Muscle layer of duodenum (tissue), 2 donors: ENCODE data around the gene GALNS.
A peak's percentile ranks its signal among the peaks of the same experiment; 100 is the strongest.
"Not testable (repeated sequence)": the region's sequence is repeated elsewhere in the genome, so short reads cannot be mapped to it uniquely, and the experiment has no call there.

Experiments
- H3K27ac ChIP-seq: one replicate; pipeline ENCODE4 v1.7.0; 2013; ENCODE audit warnings: mild to moderate bottlenecking, low read length
- H3K27me3 ChIP-seq: one replicate; pipeline ENCODE4 v1.7.0; 2013; ENCODE audit warnings: low read depth, mild to moderate bottlenecking, control low read depth, low read length
- H3K36me3 ChIP-seq, 2 donors: one replicate each; pipeline ENCODE4 v1.7.0; 2013; ENCODE audit warnings: low read length in 2 of 2, control low read depth in 1 of 2, mild to moderate bottlenecking in 1 of 2; ENCODE audit not compliant: insufficient read depth in 2 of 2, control insufficient read depth in 1 of 2
- H3K4me1 ChIP-seq, 2 donors: one replicate each; pipeline ENCODE4 v1.7.0; 2013; ENCODE audit warnings: low read length in 2 of 2, mild to moderate bottlenecking in 2 of 2, control low read depth in 1 of 2, moderate library complexity in 1 of 2; ENCODE audit not compliant: insufficient read depth in 2 of 2, control insufficient read depth in 1 of 2
- H3K4me3 ChIP-seq, 2 donors: one replicate each; pipeline ENCODE4 v1.7.0; 2013; ENCODE audit warnings: low read length in 2 of 2, low read depth in 1 of 2, mild to moderate bottlenecking in 1 of 2
- H3K9me3 ChIP-seq, 2 donors: one replicate each; pipeline ENCODE4 v1.7.0; 2013; ENCODE audit warnings: low read length in 2 of 2, control low read depth in 1 of 2, mild to moderate bottlenecking in 1 of 2; ENCODE audit not compliant: control insufficient read depth in 1 of 2
- donor health status: healthy.

The GALNS gene

DNA sequence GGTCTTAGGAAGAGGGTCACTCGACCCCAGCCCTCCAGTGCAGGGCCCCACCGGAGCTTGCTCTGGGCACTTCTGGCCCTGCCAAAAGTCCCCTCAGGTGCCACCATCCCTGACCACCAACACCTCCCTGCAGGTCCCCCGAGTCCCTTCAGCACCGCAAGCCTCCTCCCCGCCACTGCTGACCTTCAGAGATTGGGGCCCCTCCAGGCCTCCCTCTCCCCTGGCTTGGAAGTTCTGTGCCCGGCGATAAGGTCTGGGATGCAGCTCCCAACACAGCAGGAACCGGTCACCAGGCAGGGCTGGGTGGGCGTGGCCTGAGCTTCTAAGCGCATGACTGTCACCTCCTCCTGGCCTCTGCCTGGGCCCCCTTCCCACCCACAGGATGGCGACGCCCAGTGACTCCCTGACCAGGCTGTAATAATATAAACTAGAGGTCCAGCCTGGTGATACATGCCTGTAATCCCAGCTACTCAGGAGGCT is 82.9 kb downstream of the GALNS start:
- peaks cover 10 to 89% of the 10 kb centered on the region in 2 donors for H3K4me1 ChIP-seq
- H3K9me3 ChIP-seq, result no peaks in the 10 kb centered on the region
- no peak overlapping the region for H3K27ac ChIP-seq
- no peaks in the 10 kb centered on the region for H3K27me3 ChIP-seq
- no peaks in the 10 kb centered on the region for H3K36me3 ChIP-seq
- H3K4me3 ChIP-seq, result no peak overlapping the region

DNA sequence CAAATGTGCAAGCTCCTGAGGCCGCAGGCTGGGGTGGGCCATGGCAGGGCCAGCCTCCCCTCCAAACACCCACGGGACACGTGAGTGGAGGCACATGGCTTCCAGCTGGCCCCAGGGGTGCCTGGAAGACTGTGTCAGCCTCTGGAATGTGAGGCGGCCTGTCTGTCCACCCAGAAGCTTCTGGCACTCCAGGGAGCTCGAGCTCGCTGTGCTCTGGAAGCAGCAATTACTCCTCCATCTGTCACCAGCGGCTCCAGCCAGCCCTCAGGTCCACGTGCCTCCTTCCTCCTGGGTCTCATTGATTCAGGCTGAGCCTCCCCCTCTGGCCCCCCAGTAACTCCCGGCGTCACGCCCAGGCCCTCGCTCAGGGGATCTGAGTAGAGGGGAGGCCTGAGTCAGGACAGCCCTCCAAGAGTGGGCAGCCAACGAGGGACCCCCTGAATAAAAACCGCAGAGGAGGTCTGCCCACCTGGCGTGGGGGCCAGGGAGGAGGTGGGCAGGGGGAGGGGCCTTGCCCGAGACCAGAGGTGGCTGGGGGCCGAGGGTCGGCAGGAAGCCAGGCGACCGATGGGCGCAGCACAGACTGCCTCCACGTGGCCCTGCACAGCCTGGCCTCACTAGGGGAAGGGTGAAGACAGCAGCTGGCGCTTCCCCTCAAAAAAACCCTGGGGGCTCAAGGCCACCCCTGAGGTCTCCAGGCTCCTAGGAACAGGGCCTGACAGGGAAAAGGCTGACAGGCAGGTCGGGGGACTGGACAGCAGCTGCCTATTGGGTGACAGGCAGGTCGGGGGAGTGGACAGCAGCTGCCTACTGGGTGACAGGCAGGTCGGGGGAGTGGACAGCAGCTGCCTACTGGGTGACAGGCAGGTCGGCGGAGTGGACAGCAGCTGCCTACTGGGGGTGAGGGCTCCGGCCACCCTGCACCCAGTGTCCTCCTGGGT is 83.6 kb downstream of the GALNS start:
- Histone ChIP-seq H3K27me3 (no peaks in the 10 kb centered on the region), H3K27ac (no peak overlapping the region), H3K4me3 (no peak overlapping the region), H3K36me3 (no peaks in the 10 kb centered on the region), H3K9me3 (no peaks in the 10 kb centered on the region), H3K4me1 (peaks cover 10 to 89% of the 10 kb centered on the region in 2 donors)

DNA sequence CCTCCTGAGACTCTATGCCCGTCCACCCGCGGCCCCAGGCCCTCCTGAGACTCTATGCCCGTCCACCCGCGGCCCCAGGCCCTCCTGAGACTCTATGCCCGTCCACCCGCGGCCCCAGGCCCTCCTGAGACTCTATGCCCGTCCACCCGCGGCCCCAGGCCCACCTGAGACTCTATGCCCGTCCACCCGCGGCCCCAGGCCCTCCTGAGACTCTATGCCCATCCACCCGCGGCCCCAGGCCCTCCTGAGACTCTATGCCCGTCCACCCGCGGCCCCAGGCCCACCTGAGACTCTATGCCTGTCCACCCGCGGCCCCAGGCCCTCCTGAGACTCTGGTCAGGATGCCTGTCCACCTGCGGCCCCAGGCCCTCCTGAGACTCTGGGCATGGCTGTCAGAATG is 85.0 kb downstream of the GALNS start:
- not testable (repeated sequence) for H3K9me3 ChIP-seq, H3K27me3 ChIP-seq, H3K36me3 ChIP-seq, H3K4me3 ChIP-seq
- Histone ChIP-seq H3K27ac (peak overlapping the region; percentile 2), H3K4me1 (peaks cover 10 to 91% of the 10 kb centered on the region in 2 donors)

DNA sequence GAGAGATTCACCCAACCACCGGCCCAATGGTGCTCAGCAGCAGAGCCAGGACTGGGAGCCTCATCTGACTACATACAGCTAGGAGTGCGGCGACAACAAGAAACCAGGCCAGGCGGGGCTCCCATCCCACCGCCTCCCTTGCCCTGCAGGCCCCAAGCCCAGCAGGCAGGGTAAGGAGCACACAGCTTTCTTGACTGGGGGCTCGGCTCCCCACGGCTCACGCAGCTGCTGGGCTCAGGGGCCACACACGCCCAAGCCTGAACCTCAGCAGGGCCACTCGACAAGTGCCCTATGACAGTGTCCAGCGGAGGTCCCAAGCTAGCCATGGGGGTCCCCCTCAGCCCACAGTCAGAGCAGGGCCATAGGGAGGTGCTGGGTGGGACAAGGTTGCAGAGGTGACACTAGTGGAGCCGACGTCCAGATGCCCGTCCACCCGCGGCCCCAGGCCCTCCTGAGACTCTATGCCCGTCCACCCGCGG is 85.4 kb downstream of the GALNS start:
- Histone ChIP-seq H3K4me1 (peaks cover 10 to 92% of the 10 kb centered on the region in 2 donors), H3K9me3 (no peaks in the 10 kb centered on the region), H3K4me3 (peak overlapping the region in 1 of 2 donors; percentile 48), H3K36me3 (no peaks in the 10 kb centered on the region), H3K27ac (peak overlapping the region; percentile 39), H3K27me3 (no peaks in the 10 kb centered on the region)

DNA sequence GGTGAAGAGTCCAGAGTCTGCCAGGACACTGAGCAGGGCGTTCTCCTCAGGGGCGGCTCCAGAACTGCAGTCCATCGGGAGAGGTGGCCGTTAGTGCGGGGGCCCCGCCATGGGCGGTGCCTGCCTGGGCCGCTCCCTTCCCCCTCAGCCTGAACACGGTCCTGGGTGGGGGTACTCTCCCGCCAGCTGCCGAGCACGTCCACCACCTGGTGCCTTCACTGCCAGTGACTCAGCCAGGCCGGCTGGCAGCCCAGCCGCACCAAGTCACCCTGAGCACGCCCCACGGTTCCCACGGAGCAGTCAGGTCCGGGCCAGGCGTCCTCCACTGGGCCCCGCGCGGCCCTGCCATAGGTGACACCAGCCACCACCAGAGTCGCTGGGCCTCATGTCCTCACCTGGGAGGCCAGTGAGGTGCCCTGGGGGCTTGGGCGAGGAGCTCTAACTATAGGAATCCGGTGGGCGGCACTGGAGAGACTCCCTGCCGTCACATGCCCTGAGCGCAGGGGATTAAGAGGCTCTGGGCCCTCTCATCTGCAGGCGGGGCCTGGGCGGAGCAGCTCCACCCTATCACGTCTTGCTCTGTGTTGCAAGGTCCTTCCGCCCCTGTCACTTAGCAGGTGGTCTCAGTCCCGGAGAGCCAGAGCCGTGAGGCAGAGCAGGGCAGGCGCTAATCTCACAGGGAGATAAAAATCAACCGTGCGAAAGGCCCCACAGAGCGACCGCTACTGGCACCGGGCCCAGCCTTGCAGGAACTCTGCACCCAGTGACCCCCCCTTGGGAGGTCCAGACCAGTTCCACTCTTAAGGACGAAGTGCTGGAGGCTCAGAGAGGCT is 86.1 kb downstream of the GALNS start:
- H3K4me3 ChIP-seq, result peak overlapping the region in 1 of 2 donors; percentile 48
- H3K4me1 ChIP-seq, result peaks cover 10 to 89% of the 10 kb centered on the region in 2 donors
- no peaks in the 10 kb centered on the region for H3K9me3 ChIP-seq
- H3K27ac ChIP-seq, result peak overlapping the region; percentile 39
- no peaks in the 10 kb centered on the region for H3K36me3 ChIP-seq
- H3K27me3 ChIP-seq, result no peaks in the 10 kb centered on the region

DNA sequence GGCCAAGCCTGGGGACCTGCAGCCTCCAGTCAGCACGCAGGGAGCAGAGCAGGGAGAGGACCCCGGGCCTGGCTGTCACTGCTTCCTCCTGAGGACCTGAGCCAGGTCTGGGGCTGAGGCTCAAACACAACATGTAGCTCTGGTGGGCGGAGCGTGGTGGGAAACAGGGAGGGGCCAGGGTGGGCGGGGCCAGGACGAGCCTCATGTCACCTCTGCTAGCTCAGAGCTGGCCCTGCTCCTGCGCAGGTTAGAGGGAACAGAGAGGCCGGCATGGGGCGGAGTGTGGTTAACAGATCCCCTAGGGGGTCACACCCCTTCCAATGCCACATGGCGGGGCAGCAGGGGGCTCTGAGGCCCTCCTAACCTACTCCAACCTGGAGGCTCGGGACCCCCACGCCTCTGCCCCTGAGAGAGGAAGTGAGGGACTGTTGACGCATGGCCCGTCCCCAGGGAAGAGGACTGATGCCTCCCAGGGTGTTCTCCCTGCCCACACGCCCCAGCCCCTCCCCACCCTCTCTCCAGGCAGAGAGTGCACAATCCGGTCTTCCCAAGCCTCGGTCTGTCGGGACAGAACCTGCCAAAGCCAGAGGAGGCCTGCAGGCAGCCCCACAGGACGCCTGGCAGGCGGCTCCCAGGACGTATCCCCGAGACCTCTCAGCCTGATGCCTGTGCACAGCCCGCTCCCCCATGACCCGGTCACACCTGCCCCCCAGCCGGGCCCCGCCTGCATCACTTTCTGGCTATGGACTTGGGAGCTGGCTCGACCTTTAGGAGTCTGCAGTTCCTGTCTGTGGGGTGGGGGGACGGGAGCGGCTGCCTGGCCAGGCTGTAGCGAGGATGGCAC is 86.9 kb downstream of the GALNS start:
- H3K27ac ChIP-seq, result no peak overlapping the region
- H3K27me3 ChIP-seq, result no peaks in the 10 kb centered on the region
- no peaks in the 10 kb centered on the region for H3K36me3 ChIP-seq
- H3K4me1 ChIP-seq, result peaks cover 10 to 89% of the 10 kb centered on the region in 2 donors
- H3K4me3 ChIP-seq, result peak overlapping the region in 1 of 2 donors; percentile 48
- no peaks in the 10 kb centered on the region for H3K9me3 ChIP-seq

DNA sequence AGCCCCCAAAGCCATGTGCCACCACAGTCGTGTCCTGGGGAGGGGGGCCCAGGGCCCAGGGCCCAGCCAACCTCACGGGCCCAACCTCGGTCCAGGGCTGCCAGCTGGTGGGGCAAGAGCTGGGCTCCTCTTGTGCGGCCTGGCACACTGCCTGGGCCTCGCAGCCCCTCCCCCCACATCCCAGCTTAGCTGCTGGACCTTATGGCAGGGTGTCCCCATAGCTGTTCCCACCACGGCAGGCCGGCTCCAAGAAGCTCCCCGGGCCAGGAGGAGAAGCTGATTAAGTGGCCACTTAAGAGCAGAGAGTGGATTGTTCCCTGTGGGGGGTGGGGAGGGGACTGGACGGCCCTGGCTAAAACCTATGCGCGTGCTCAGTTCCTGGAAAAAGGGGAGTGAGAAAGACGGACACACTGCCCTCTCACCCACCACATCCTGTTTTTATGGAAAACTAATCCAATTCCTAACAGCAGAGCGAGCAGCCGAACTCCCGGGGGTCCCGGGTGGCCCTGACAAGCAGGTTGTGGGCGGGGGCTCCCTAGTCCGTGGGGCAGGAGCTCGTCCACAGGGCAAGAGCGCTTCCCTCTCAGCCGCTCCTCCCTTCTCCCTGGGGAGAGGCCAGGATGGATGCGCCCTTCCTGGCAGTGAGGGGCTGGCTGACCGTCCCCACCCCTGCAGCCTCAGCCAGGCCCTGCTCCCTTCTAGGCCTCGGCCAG is 88.5 kb downstream of the GALNS start:
- no peak overlapping the region for H3K27ac ChIP-seq
- H3K36me3 ChIP-seq, result no peaks in the 10 kb centered on the region
- peak overlapping the region in 1 of 2 donors; percentile 29 for H3K4me3 ChIP-seq
- H3K4me1 ChIP-seq, result peaks cover 8 to 80% of the 10 kb centered on the region in 2 donors
- no peaks in the 10 kb centered on the region for H3K9me3 ChIP-seq
- H3K27me3 ChIP-seq, result no peaks in the 10 kb centered on the region

DNA sequence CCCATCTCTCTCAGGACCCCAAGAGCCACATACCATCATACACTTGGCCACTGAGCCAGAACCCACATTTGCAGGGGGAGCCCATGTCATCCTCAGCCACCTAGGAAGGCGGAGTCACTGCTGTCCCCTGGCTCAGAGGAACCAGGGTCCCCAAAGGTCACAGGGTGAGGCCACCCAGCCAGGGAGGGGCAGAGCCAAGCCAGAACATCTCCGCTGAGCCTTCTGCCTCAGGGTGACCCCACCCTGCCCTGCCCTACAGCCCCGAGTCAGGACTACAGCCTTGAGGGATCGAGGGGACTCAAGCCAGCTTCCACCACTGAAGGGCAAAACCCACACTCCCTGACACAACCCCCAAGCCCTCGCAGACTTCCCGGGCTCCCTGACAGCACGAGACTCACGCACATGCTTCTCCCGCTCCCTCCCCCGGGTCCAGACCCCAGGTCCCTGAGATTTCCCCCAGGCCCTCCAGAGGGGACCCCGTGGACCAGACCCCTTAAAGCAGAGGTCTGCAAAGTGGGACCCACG is 89.1 kb downstream of the GALNS start:
- Histone ChIP-seq H3K36me3 (no peaks in the 10 kb centered on the region), H3K4me1 (peaks cover 8 to 80% of the 10 kb centered on the region in 2 donors), H3K27ac (no peak overlapping the region), H3K9me3 (no peaks in the 10 kb centered on the region), H3K4me3 (no peak overlapping the region), H3K27me3 (no peaks in the 10 kb centered on the region)

DNA sequence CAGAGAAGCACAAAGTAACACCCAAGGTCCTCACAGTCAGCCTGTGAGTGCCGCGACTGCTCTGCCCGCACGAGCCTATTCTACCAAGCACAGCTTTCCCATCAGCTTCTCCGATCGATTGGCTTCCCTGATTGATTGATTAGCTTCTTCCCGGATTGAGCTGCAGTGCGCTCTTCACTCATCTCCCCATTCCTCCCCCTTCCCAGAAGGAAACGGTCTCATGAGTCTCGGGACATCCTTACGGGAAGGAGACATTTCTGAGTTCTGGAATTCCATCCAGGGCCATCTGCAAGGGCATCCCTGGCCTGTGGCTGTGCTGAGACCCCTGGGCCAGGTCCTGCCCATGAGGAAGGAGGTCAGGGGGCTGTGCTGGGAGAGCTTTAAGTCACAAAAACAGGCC is 89.8 kb downstream of the GALNS start:
- Histone ChIP-seq H3K4me1 (peaks cover 8 to 76% of the 10 kb centered on the region in 2 donors), H3K27ac (no peak overlapping the region), H3K9me3 (no peaks in the 10 kb centered on the region), H3K4me3 (no peak overlapping the region), H3K27me3 (no peaks in the 10 kb centered on the region), H3K36me3 (no peaks in the 10 kb centered on the region)

DNA sequence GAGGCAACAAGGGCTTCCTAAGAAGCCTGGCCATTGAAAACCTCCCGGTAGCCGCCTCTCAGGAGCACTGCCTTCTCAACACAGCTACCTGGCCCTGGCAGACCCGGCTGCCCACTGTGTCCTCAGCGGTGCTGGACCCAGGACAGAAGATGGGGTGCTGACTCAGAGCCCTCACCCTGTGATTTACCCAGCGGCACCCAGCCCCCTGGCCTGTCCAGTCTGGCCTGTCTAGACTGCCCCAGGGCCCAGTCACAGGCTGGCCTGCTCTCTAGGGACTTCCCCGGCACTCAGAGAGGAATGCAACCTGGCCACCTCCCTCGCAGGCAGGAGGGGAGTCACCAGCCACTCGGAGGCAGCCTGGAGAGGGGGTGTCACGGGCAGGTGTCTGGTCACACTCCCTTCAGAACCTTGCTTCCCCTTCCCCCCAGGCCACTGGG is 91.8 kb downstream of the GALNS start:
- Histone ChIP-seq H3K4me3 (no peak overlapping the region), H3K27me3 (no peaks in the 10 kb centered on the region), H3K27ac (no peak overlapping the region), H3K36me3 (no peaks in the 10 kb centered on the region), H3K9me3 (no peaks in the 10 kb centered on the region), H3K4me1 (peaks cover 0 to 78% of the 10 kb centered on the region in 2 donors)
